Heart right ventricle (tissue), 16 donors: ENCODE measurements around the gene NEK4. TPM values are rescaled to one million over a fixed set of nuclear protein-coding genes. Genes with fewer than 3 reads are reported as not detected.

Experiments
- ATAC-seq, 8 donors: fragments of 200-7000 bp; cut with Tn5 transposase; one replicate each; pipeline ENCODE4 v1.9.1; 2020; ENCODE audit warnings: mild to moderate bottlenecking in 8 of 8, moderate library complexity in 8 of 8, moderate number of reproducible peaks in 1 of 8
- DNase-seq, 2 donors: peaks; one replicate each; pipeline ENCODE4 v3.0.0-alpha.2; 2020
- H3K27ac ChIP-seq, 10 donors: fragments of 200-600 bp; sonication (generic) in 2 of 10; one replicate each; pipeline versions ENCODE4 v1.5.0 to v1.8.0; 2020 to 2022; ENCODE audit warnings: mild to moderate bottlenecking in 3 of 10
- H3K27me3 ChIP-seq, 7 donors: fragments of 200-600 bp; one replicate each; pipeline ENCODE4 v1.8.0; 2021 to 2022; ENCODE audit warnings: mild to moderate bottlenecking in 2 of 7
- H3K36me3 ChIP-seq, 9 donors: fragments of 200-600 bp; sonication (generic) in 1 of 9; one replicate each; pipeline versions ENCODE4 v1.5.0 to v1.8.0; 2020 to 2022; ENCODE audit warnings: mild to moderate bottlenecking in 2 of 9
- H3K4me1 ChIP-seq, 9 donors: fragments of 200-600 bp; sonication (generic) in 1 of 9; one replicate each; pipeline versions ENCODE4 v1.5.0 to v1.8.0; 2020 to 2022; ENCODE audit warnings: mild to moderate bottlenecking in 4 of 9
- H3K4me3 ChIP-seq, 10 donors: fragments of 200-600 bp; sonication (generic) in 2 of 10; one replicate each; pipeline versions ENCODE4 v1.5.0 to v1.8.0; 2020 to 2022; ENCODE audit warnings: mild to moderate bottlenecking in 7 of 10, moderate library complexity in 2 of 10
- H3K9me3 ChIP-seq, 11 donors: fragments of 200-600 bp in 10 of 11; sonication (generic) in 2 of 11; one replicate each; pipeline versions ENCODE4 v1.5.0 to v1.8.0; 2013 to 2022; ENCODE audit warnings: mild to moderate bottlenecking in 2 of 11, control low read depth in 1 of 11, moderate library complexity in 1 of 11
- CTCF ChIP-seq, 9 donors: fragments of 200-600 bp; sonication (generic) in 2 of 9; IDR thresholded peaks; one replicate each; pipeline versions ENCODE4 v1.5.0 to v1.8.0; 2021 to 2022; ENCODE audit warnings: antibody characterized with exemption in 9 of 9, mild to moderate bottlenecking in 5 of 9, moderate library complexity in 1 of 9
- WGBS, 2 donors: extraction: QIAGEN DNeasy Blood & Tissue Kit; methylation state at CpG; one replicate each; pipeline ENCODE4 v1.1.7; 2013; ENCODE audit warnings: inconsistent platforms in 1 of 2; 5-methylcytosine and 5-hydroxymethylcytosine counted together
- intact Hi-C, 10 donors: fragments of 100-400 bp; cut with DNase I; formaldehyde crosslinking; loops; one replicate each; pipeline versions ENCODE4 v1.11.1 to v1.14.2; 2022
- polyA plus RNA-seq, 2 donors: library from polyadenylated mRNA; stranded (reverse); fragments of 200-250 nt; gene quantifications; one replicate each; pipeline ENCODE4 v1.2.3, GENCODE V29; 2013
- total RNA-seq, 10 donors: library from RNA; stranded (reverse); fragmentation: NEBNext Ultra II Directional in 3 of 10; extraction: Animal tissue kit (Norgen Biotek cat#: 25700) in 3 of 10; gene quantifications; one replicate each; pipeline versions ENCODE4 v1.2.1 to v1.2.4, GENCODE V29; 2021 to 2023
- donor health status: Arrhythmogenic right ventricular cardiomyopathy.
- donor health status: ischemic (EF 13 %, LVEDD 7.1; RV severe dilation, severe dysfunction).
- donor health status: healthy with polysubstance abuse.
- donor health status: DM: no; HTN: yes; CAD: no.
- donor health status: DM: no; HTN: no; CAD: no.
- donor health status: ischemic (EF 25% LVEDD 6.9; RV normal size, moderate dysfunction).
- donor health status: ischemic (EF 25% LVEDD 5.7; RV mildly dilated, moderate dysfunction).
- donor health status: healthy.
- donor health status: DM: yes; HTN: yes; CAD: no.
- donor health status: Ischemic cardiomyopathy.
- donor health status: ischemic (EF 35%, LVEDD 5.7; RV mildly dilated, moderate dysfunction).
- donor health status: nonischemic (EF 11% LVEDD 7.7; RV severe dilation, severe dysfunction).
- donor health status: DM: yes; HTN: yes; CAD: no.
- donor health status: PGD.
- donor health status: ischemic (EF 29% LVEDD 5.4; RV normal size, mild dysfunction).
- donor health status: nonischemic (EF 23%, LVEDD 6.1; RV moderate dilation, normal function).

Gene NEK4
- total and polyA plus RNA-seq, 12 donors = 4.6 to 21.4 (median 16.0) TPM

GRCh38 chr3:52779837-52780585, 9.3 kb upstream of the NEK4 start:
- 83 to 87% methylated on average over 8 of the region's 8 CpGs for WGBS, 2 donors
- Histone ChIP-seq H3K36me3 (no peaks in the 10 kb centered on the region), H3K9me3 (no peaks in the 10 kb centered on the region), H3K4me3 (no peak overlapping the region), H3K27me3 (peaks cover 0 to 8% (median 0%) of the 10 kb centered on the region in 7 donors), H3K27ac (peak overlapping the region in 1 of 10 donors; percentile 47), H3K4me1 (peaks cover 0 to 18% (median 0%) of the 10 kb centered on the region in 9 donors)
- intact Hi-C loops = loop anchor here in 2 of 10 donors (10.0 kb wide), 2 partner anchors 115 to 295 kb away; partner anchors contain the start of gene STIMATE (in 1 of the 2)
- ATAC-seq (no peak), DNase-seq (no peak)
- TF ChIP-seq CTCF (IDR thresholded peaks at IDR 0.05) = no peak

GRCh38 chr3:52779011-52779836, 8.5 kb upstream of the NEK4 start:
- Histone ChIP-seq H3K4me3 (no peak overlapping the region), H3K27ac (peak overlapping the region in 1 of 10 donors; percentile 47), H3K36me3 (no peaks in the 10 kb centered on the region), H3K4me1 (peaks cover 0 to 19% (median 0%) of the 10 kb centered on the region in 9 donors), H3K9me3 (no peaks in the 10 kb centered on the region), H3K27me3 (peaks cover 0 to 8% (median 0%) of the 10 kb centered on the region in 7 donors)
- DNase-seq (no peak), ATAC-seq (no peak)
- intact Hi-C loops = loop anchor here in 2 of 10 donors (10.0 kb wide), 2 partner anchors 116 to 296 kb away; partner anchors contain the start of gene STIMATE (in 1 of the 2)
- TF ChIP-seq CTCF (IDR thresholded peaks at IDR 0.05) = no peak
- WGBS, 2 donors = 80 to 83% methylated on average over 11 of the region's 11 CpGs

GRCh38 chr3:52777959-52778805, 7.4 kb upstream of the NEK4 start:
- Histone ChIP-seq H3K4me1 (peaks cover 0 to 19% (median 0%) of the 10 kb centered on the region in 9 donors), H3K9me3 (no peaks in the 10 kb centered on the region), H3K27ac (no peak overlapping the region), H3K4me3 (no peak overlapping the region), H3K36me3 (no peaks in the 10 kb centered on the region), H3K27me3 (peaks cover 0 to 8% (median 0%) of the 10 kb centered on the region in 7 donors)
- DNase-seq (no peak), ATAC-seq (no peak)
- intact Hi-C loops = loop anchor here in 2 of 10 donors (10.0 kb wide), 2 partner anchors 117 to 297 kb away; partner anchors contain the start of gene STIMATE (in 1 of the 2)
- no peak for TF ChIP-seq CTCF (IDR thresholded peaks at IDR 0.05)
- WGBS, 2 donors = 68 to 70% methylated on average over 17 of the region's 17 CpGs
